HEK293 (cell line): Measurements from ENCODE around the gene ARHGEF28.

Experiments used
- CTCF ChIA-PET: fragments of 350-600 bp; formaldehyde crosslinking; extraction: SDS; loops from one replicate; lab custom pipeline; 2021; ENCODE audit warnings: antibody characterized with exemption; lab: Yijun Ruan, JAX
- POLR2A ChIA-PET: fragments of 300-600 bp; formaldehyde crosslinking; extraction: SDS; loops from one replicate; lab custom pipeline; 2020; ENCODE audit warnings: antibody characterized with exemption, inconsistent platforms; lab: Yijun Ruan, JAX
- H3K27ac ChIP-seq: fragments of 200-500 bp; sonication (Bioruptor generic); 2 replicates; pipeline ENCODE4 v1.5.1; 2014; ENCODE audit warnings: low read depth, low read length, control low read depth, inconsistent platforms; ENCODE audit errors: extremely low read depth
- H3K36me3 ChIP-seq, 2 experiments: fragments of 200-500 bp in 1 of 2; sonication (Bioruptor generic) in 1 of 2; 1 replicate in 1 of 2; 2 replicates in 1 of 2; pipeline ENCODE4 v1.5.1; 2014 to 2017; ENCODE audit warnings: inconsistent platforms in 2 of 2, low read length in 2 of 2; ENCODE audit not compliant: control insufficient read depth in 2 of 2, insufficient read depth in 1 of 2
- H3K4me1 ChIP-seq: fragments of 200-500 bp; sonication (Bioruptor generic); 2 replicates; pipeline ENCODE4 v1.5.1; 2014; ENCODE audit warnings: mild to moderate bottlenecking, low read length, inconsistent platforms; ENCODE audit not compliant: control insufficient read depth, insufficient read depth
- H3K4me3 ChIP-seq: 2 replicates; pipeline ENCODE4 v1.5.1; 2011; ENCODE audit warnings: low read depth, mild to moderate bottlenecking, control low read depth, low read length, moderate library complexity
- H3K9me3 ChIP-seq: fragments of 200-500 bp; sonication (Bioruptor generic); 2 replicates; pipeline ENCODE4 v1.5.1; 2014; ENCODE audit warnings: low read depth, low read length, inconsistent platforms; ENCODE audit not compliant: control insufficient read depth, insufficient read depth
- BCL11A ChIP-seq: fragments of 450-650 bp; formaldehyde crosslinking; IDR thresholded peaks from 2 replicates; pipeline ENCODE4 v1.5.1; 2016; ENCODE audit warnings: low read depth, missing biosample characterization, missing genetic modification characterization
- EGR2 ChIP-seq: fragments of 450-650 bp; formaldehyde crosslinking; IDR thresholded peaks from 2 replicates; pipeline ENCODE4 v1.5.1; 2016; ENCODE audit warnings: low read depth, missing biosample characterization, missing genetic modification characterization
- KLF16 ChIP-seq: fragments of 450-650 bp; formaldehyde crosslinking; IDR thresholded peaks from 2 replicates; pipeline ENCODE4 v1.5.1; 2017; ENCODE audit warnings: missing biosample characterization, missing genetic modification characterization
- MZF1 ChIP-seq: fragments of 450-650 bp; formaldehyde crosslinking; IDR thresholded peaks from 2 replicates; pipeline ENCODE4 v1.5.1; 2017; ENCODE audit warnings: missing biosample characterization, missing genetic modification characterization, borderline replicate concordance
- SALL2 ChIP-seq: fragments of 450-650 bp; formaldehyde crosslinking; IDR thresholded peaks from 2 replicates; pipeline ENCODE4 v1.5.0; 2017; ENCODE audit warnings: missing biosample characterization, mild to moderate bottlenecking, missing genetic modification characterization, borderline replicate concordance
- ZBTB21 ChIP-seq: fragments of 450-650 bp; formaldehyde crosslinking; IDR thresholded peaks from 2 replicates; pipeline ENCODE4 v1.5.1; 2017; ENCODE audit warnings: missing biosample characterization, missing genetic modification characterization
- ZBTB7A ChIP-seq: fragments of 450-650 bp; formaldehyde crosslinking; IDR thresholded peaks from 2 replicates; pipeline ENCODE4 v1.5.1; 2016; ENCODE audit warnings: low read depth, missing biosample characterization, missing genetic modification characterization
- ZNF112 ChIP-seq: fragments of 450-650 bp; formaldehyde crosslinking; IDR thresholded peaks from 2 replicates; pipeline ENCODE4 v1.5.0; 2017; ENCODE audit warnings: missing biosample characterization, missing genetic modification characterization
- ZNF114 ChIP-seq: fragments of 450-650 bp; formaldehyde crosslinking; IDR thresholded peaks from 2 replicates; pipeline ENCODE4 v1.5.0; 2017; ENCODE audit warnings: missing biosample characterization, missing genetic modification characterization
- ZNF146 ChIP-seq: fragments of 450-650 bp; formaldehyde crosslinking; IDR thresholded peaks from 2 replicates; pipeline ENCODE4 v1.5.1; 2016; ENCODE audit warnings: missing biosample characterization, missing genetic modification characterization
- ZNF175 ChIP-seq: fragments of 450-650 bp; formaldehyde crosslinking; IDR thresholded peaks from 2 replicates; pipeline ENCODE4 v1.5.1; 2016; ENCODE audit warnings: missing biosample characterization, missing genetic modification characterization
- ZNF221 ChIP-seq: fragments of 450-650 bp; formaldehyde crosslinking; IDR thresholded peaks from 2 replicates; pipeline ENCODE4 v1.5.1; 2017; ENCODE audit warnings: missing biosample characterization, missing genetic modification characterization, borderline replicate concordance
- ZNF223 ChIP-seq: fragments of 450-650 bp; formaldehyde crosslinking; IDR thresholded peaks from 2 replicates; pipeline ENCODE4 v1.5.1; 2016; ENCODE audit warnings: missing biosample characterization, missing genetic modification characterization
- ZNF23 ChIP-seq: fragments of 450-650 bp; formaldehyde crosslinking; IDR thresholded peaks from 2 replicates; pipeline ENCODE4 v1.5.1; 2016; ENCODE audit warnings: missing biosample characterization, missing genetic modification characterization, borderline replicate concordance
- ZNF274 ChIP-seq, 2 experiments: fragments of 200-500 bp in 1 of 2; fragments of 450-650 bp in 1 of 2; sonication (Bioruptor generic) in 1 of 2; formaldehyde crosslinking in 1 of 2; IDR thresholded peaks; 2 replicates each; pipeline versions ENCODE4 v1.5.1 to v1.6.1; 2014 to 2016; ENCODE audit warnings: borderline replicate concordance in 1 of 2, inconsistent platforms in 1 of 2, low read length in 1 of 2, missing biosample characterization in 1 of 2, missing genetic modification characterization in 1 of 2
- ZNF48 ChIP-seq: fragments of 450-650 bp; formaldehyde crosslinking; IDR thresholded peaks from 2 replicates; pipeline ENCODE4 v1.5.1; 2016; ENCODE audit warnings: missing biosample characterization, missing genetic modification characterization
- ZNF548 ChIP-seq: fragments of 450-650 bp; formaldehyde crosslinking; IDR thresholded peaks from 2 replicates; pipeline ENCODE4 v1.5.1; 2016; ENCODE audit warnings: missing biosample characterization, missing genetic modification characterization
- ZNF560 ChIP-seq: fragments of 450-650 bp; formaldehyde crosslinking; IDR thresholded peaks from 2 replicates; pipeline ENCODE4 v1.5.1; 2017; ENCODE audit warnings: missing biosample characterization, missing genetic modification characterization, borderline replicate concordance
- ZNF610 ChIP-seq: fragments of 450-650 bp; formaldehyde crosslinking; IDR thresholded peaks from 2 replicates; pipeline ENCODE4 v1.5.1; 2016; ENCODE audit warnings: missing biosample characterization, missing genetic modification characterization, borderline replicate concordance
- ZNF791 ChIP-seq: fragments of 450-650 bp; formaldehyde crosslinking; IDR thresholded peaks from 2 replicates; pipeline ENCODE4 v1.5.1; 2016; ENCODE audit warnings: missing biosample characterization, missing genetic modification characterization
- ZSCAN23 ChIP-seq: fragments of 450-650 bp; formaldehyde crosslinking; IDR thresholded peaks from 2 replicates; pipeline ENCODE4 v1.5.1; 2016; ENCODE audit warnings: missing biosample characterization, missing genetic modification characterization
- ZXDB ChIP-seq: fragments of 450-650 bp; formaldehyde crosslinking; IDR thresholded peaks from 2 replicates; pipeline ENCODE4 v1.5.1; 2016; ENCODE audit warnings: missing biosample characterization, missing genetic modification characterization
- TF ChIP-seq, protein P1 (sequence below): fragments of 450-650 bp; formaldehyde crosslinking; IDR thresholded peaks from 2 replicates; pipeline ENCODE4 v1.5.1; 2016; ENCODE audit warnings: missing biosample characterization, missing genetic modification characterization
- TF ChIP-seq, protein P2 (sequence below): fragments of 450-650 bp; formaldehyde crosslinking; conservative IDR thresholded peaks from 2 replicates; pipeline ENCODE4 v1.5.1; 2016; ENCODE audit warnings: low read depth, missing biosample characterization, missing genetic modification characterization
- TF ChIP-seq, protein P3 (sequence below): fragments of 450-650 bp; formaldehyde crosslinking; IDR thresholded peaks from 2 replicates; pipeline ENCODE4 v1.5.1; 2016; ENCODE audit warnings: missing biosample characterization, missing genetic modification characterization
- TF ChIP-seq, protein P4 (sequence below): fragments of 450-650 bp; formaldehyde crosslinking; IDR thresholded peaks from 2 replicates; pipeline ENCODE4 v1.5.1; 2016; ENCODE audit warnings: missing biosample characterization, missing genetic modification characterization

The ARHGEF28 gene

DNA sequence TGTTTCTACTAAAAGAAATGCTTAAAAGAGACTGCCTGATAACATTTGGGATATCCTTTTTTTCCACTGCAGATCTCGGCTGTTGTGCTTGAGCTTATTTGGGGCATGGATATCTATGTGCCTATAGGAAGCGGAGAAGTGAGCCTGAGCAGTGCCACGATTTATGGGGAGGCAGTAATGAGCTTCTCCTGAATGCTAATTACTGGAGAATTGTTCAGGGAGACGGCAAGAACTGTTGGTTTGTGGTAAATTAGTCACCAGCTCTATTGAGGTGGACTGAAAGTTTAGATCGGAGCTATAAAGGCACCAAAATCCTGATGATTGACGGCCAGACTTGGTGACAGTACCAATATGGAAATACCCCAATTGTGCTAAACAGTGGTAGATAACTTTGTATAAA, 186.5 kb downstream of the ARHGEF28 start:
- H3K27ac ChIP-seq: no peak overlapping the region
- no peaks in the 10 kb centered on the region for H3K9me3 ChIP-seq
- no peak overlapping the region for H3K4me3 ChIP-seq
- TF ChIP-seq ZBTB21 (tag by site-specific recombination) (no peak), ZNF791 (no peak), ZNF146 (tag by site-specific recombination) (no peak), ZNF221 (tag by site-specific recombination) (no peak), ZNF23 (tag by site-specific recombination) (no peak), SALL2 (tag by site-specific recombination) (no peak), ZNF610 (tag by site-specific recombination) (no peak), ZNF274 (IDR thresholded peaks at IDR 0.05; ENCODE audit: low read length) (no peak), ZNF274 (tag by site-specific recombination; IDR thresholded peaks at IDR 0.05; ENCODE audit: borderline replicate concordance) (no peak), ZSCAN23 (tag by site-specific recombination) (no peak), ZXDB (no peak), ZNF48 (tag by site-specific recombination) (no peak)
- TF ChIP-seq, protein P1, sequence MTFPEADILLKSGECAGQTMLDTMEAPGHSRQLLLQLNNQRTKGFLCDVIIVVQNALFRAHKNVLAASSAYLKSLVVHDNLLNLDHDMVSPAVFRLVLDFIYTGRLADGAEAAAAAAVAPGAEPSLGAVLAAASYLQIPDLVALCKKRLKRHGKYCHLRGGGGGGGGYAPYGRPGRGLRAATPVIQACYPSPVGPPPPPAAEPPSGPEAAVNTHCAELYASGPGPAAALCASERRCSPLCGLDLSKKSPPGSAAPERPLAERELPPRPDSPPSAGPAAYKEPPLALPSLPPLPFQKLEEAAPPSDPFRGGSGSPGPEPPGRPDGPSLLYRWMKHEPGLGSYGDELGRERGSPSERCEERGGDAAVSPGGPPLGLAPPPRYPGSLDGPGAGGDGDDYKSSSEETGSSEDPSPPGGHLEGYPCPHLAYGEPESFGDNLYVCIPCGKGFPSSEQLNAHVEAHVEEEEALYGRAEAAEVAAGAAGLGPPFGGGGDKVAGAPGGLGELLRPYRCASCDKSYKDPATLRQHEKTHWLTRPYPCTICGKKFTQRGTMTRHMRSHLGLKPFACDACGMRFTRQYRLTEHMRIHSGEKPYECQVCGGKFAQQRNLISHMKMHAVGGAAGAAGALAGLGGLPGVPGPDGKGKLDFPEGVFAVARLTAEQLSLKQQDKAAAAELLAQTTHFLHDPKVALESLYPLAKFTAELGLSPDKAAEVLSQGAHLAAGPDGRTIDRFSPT: no peak
- TF ChIP-seq, protein P2, sequence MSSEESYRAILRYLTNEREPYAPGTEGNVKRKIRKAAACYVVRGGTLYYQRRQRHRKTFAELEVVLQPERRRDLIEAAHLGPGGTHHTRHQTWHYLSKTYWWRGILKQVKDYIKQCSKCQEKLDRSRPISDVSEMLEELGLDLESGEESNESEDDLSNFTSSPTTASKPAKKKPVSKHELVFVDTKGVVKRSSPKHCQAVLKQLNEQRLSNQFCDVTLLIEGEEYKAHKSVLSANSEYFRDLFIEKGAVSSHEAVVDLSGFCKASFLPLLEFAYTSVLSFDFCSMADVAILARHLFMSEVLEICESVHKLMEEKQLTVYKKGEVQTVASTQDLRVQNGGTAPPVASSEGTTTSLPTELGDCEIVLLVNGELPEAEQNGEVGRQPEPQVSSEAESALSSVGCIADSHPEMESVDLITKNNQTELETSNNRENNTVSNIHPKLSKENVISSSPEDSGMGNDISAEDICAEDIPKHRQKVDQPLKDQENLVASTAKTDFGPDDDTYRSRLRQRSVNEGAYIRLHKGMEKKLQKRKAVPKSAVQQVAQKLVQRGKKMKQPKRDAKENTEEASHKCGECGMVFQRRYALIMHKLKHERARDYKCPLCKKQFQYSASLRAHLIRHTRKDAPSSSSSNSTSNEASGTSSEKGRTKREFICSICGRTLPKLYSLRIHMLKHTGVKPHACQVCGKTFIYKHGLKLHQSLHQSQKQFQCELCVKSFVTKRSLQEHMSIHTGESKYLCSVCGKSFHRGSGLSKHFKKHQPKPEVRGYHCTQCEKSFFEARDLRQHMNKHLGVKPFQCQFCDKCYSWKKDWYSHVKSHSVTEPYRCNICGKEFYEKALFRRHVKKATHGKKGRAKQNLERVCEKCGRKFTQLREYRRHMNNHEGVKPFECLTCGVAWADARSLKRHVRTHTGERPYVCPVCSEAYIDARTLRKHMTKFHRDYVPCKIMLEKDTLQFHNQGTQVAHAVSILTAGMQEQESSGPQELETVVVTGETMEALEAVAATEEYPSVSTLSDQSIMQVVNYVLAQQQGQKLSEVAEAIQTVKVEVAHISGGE (tag by site-specific recombination): no peak
- TF ChIP-seq, all 188 proteins: peak for 0
- Histone ChIP-seq H3K36me3 (no peaks in the 10 kb centered on the region), H3K4me1 (no peaks in the 10 kb centered on the region)
- CTCF ChIA-PET: no interaction called here
- POLR2A ChIA-PET: no interaction called here

DNA sequence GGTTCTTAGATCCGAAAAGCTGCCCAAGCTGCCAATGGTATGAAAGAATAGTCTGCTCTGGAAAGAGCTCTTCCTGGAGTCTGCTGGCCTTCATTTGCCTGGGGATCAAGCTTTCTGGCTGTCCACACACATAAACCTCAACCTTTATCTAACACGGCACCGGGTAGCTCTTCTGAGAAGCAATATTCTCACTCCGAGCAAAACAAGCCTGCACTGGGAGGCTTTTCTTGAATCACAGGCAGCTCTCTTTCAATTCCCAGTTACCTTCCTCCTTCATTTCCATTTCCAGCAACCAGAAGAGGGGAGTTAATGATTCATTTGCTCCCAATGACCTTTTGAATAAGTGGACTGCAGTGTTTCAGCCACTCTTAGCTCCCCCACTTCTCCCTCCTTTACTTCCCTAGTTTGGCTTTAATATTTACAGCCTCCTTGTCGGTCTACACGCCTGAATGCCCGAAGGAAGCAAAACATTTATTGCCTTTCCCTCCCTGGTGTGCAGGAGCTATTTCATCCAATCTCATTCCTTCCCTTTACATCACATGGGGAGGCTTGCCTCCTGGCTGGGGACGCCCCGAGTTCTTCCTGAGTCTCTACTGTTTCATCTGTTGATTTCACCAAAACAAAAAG, 187.1 kb downstream of the ARHGEF28 start:
- Histone ChIP-seq H3K4me1 (no peaks in the 10 kb centered on the region), H3K36me3 (no peaks in the 10 kb centered on the region), H3K9me3 (no peaks in the 10 kb centered on the region), H3K27ac (no peak overlapping the region), H3K4me3 (no peak overlapping the region)
- POLR2A ChIA-PET: no interaction called here
- CTCF ChIA-PET: no interaction called here
- TF ChIP-seq KLF16 (tag by site-specific recombination) (no peak), ZNF548 (no peak), ZBTB7A (no peak), SALL2 (tag by site-specific recombination) (no peak), EGR2 (no peak), MZF1 (tag by site-specific recombination) (no peak), ZNF114 (no peak), ZNF223 (tag by site-specific recombination) (no peak), BCL11A (tag by site-specific recombination) (no peak), ZNF112 (tag by site-specific recombination) (no peak), ZNF560 (no peak), ZNF175 (tag by site-specific recombination) (no peak)
- TF ChIP-seq, protein P3, sequence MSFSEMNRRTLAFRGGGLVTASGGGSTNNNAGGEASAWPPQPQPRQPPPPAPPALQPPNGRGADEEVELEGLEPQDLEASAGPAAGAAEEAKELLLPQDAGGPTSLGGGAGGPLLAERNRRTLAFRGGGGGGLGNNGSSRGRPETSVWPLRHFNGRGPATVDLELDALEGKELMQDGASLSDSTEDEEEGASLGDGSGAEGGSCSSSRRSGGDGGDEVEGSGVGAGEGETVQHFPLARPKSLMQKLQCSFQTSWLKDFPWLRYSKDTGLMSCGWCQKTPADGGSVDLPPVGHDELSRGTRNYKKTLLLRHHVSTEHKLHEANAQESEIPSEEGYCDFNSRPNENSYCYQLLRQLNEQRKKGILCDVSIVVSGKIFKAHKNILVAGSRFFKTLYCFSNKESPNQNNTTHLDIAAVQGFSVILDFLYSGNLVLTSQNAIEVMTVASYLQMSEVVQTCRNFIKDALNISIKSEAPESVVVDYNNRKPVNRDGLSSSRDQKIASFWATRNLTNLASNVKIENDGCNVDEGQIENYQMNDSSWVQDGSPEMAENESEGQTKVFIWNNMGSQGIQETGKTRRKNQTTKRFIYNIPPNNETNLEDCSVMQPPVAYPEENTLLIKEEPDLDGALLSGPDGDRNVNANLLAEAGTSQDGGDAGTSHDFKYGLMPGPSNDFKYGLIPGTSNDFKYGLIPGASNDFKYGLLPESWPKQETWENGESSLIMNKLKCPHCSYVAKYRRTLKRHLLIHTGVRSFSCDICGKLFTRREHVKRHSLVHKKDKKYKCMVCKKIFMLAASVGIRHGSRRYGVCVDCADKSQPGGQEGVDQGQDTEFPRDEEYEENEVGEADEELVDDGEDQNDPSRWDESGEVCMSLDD (tag by site-specific recombination): no peak
- TF ChIP-seq, protein P4, sequence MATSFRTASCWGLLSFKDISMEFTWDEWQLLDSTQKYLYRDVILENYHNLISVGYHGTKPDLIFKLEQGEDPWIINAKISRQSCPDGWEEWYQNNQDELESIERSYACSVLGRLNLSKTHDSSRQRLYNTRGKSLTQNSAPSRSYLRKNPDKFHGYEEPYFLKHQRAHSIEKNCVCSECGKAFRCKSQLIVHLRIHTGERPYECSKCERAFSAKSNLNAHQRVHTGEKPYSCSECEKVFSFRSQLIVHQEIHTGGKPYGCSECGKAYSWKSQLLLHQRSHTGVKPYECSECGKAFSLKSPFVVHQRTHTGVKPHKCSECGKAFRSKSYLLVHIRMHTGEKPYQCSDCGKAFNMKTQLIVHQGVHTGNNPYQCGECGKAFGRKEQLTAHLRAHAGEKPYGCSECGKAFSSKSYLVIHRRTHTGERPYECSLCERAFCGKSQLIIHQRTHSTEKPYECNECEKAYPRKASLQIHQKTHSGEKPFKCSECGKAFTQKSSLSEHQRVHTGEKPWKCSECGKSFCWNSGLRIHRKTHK (tag by site-specific recombination): no peak
